SK-N-SH (cell line): ENCODE measurements around the gene SEBOX. TPM values are rescaled to one million over a fixed set of nuclear protein-coding genes. Genes with fewer than 3 reads are reported as not detected.

Source experiments
- CTCF ChIA-PET: fragments of 300-600, 350-600 bp; formaldehyde crosslinking; extraction: SDS; loops from one replicate; lab custom pipeline; 2021; lab: Yijun Ruan, JAX
- POLR2A ChIA-PET: fragments of 350-600 bp; sonication (Branson Sonifier 250); formaldehyde crosslinking; extraction: SDS; loops from one replicate; lab custom pipeline; 2020; ENCODE audit warnings: antibody characterized with exemption, inconsistent platforms; lab: Yijun Ruan, JAX
- DNase-seq: peaks from one replicate; pipeline ENCODE4 v3.0.0; 2012
- H2AFZ ChIP-seq: fragments of 200-600 bp; sonication (generic); 2 replicates; pipeline ENCODE4 v1.8.1; 2016; ENCODE audit warnings: antibody characterized with exemption, mild to moderate bottlenecking, low read depth
- H3F3A ChIP-seq: fragments of 200-600 bp; sonication (generic); replicated peaks from 2 replicates; pipeline ENCODE3; 2016; ENCODE audit warnings: antibody characterized with exemption, mild to moderate bottlenecking; ENCODE audit not compliant: insufficient read depth
- H3K27ac ChIP-seq, 2 experiments: fragments of 200-500 bp in 1 of 2; fragments of 200-600 bp in 1 of 2; sonication (Bioruptor generic) in 1 of 2; sonication (generic), shearing (Covaris generic) in 1 of 2; 2 replicates each; pipeline versions ENCODE4 v1.5.1 to v1.6.1; 2014 to 2016; ENCODE audit warnings: low read depth in 2 of 2, inconsistent platforms in 1 of 2, low read length in 1 of 2, mild to moderate bottlenecking in 1 of 2, mixed read lengths in 1 of 2
- H3K27me3 ChIP-seq: fragments of 200-600 bp; sonication (generic), shearing (Covaris generic); 2 replicates; pipeline ENCODE4 v1.6.1; 2016; ENCODE audit warnings: mixed run types; ENCODE audit not compliant: insufficient read depth
- H3K36me3 ChIP-seq, 2 experiments: fragments of 200-500 bp in 1 of 2; fragments of 200-600 bp in 1 of 2; sonication (Bioruptor generic) in 1 of 2; sonication (generic) in 1 of 2; replicated peaks in 1 of 2; 2 replicates each; pipeline versions ENCODE3 to v1.5.1; 2014 to 2016; ENCODE audit warnings: low read length in 1 of 2, mild to moderate bottlenecking in 1 of 2; ENCODE audit not compliant: insufficient read depth in 2 of 2, control insufficient read depth in 1 of 2
- H3K4me1 ChIP-seq, 2 experiments: fragments of 200-500 bp in 1 of 2; fragments of 200-600 bp in 1 of 2; sonication (Bioruptor generic) in 1 of 2; sonication (generic), shearing (Covaris generic) in 1 of 2; 2 replicates each; pipeline versions ENCODE4 v1.5.1 to v1.6.1; 2014 to 2016; ENCODE audit warnings: low read depth in 1 of 2, low read length in 1 of 2, mixed run types in 1 of 2; ENCODE audit not compliant: insufficient read depth in 2 of 2, control insufficient read depth in 1 of 2
- H3K4me2 ChIP-seq: fragments of 200-600 bp; sonication (generic), shearing (Covaris generic); 2 replicates; pipeline ENCODE4 v1.6.1; 2017; ENCODE audit warnings: mixed run types
- H3K4me3 ChIP-seq, 2 experiments: fragments of 200-500 bp in 1 of 2; fragments of 200-600 bp in 1 of 2; sonication (Bioruptor generic) in 1 of 2; sonication (generic), shearing (Covaris generic) in 1 of 2; 2 replicates each; pipeline versions ENCODE4 v1.5.1 to v1.8.1; 2014 to 2016; ENCODE audit warnings: low read depth in 2 of 2, inconsistent platforms in 1 of 2, low read length in 1 of 2, mild to moderate bottlenecking in 1 of 2, mixed read lengths in 1 of 2, moderate library complexity in 1 of 2
- H3K79me2 ChIP-seq: fragments of 200-600 bp; sonication (generic); 2 replicates; pipeline ENCODE4 v1.8.1; 2017; ENCODE audit warnings: mild to moderate bottlenecking; ENCODE audit not compliant: insufficient read depth
- H3K9ac ChIP-seq: fragments of 200-600 bp; sonication (generic); 2 replicates; pipeline ENCODE4 v1.6.1; 2017; ENCODE audit warnings: mixed run types
- H3K9me2 ChIP-seq: fragments of 200-600 bp; sonication (generic); 2 replicates; pipeline ENCODE4 v1.6.1; 2017; ENCODE audit warnings: mixed run types
- H3K9me3 ChIP-seq: fragments of 200-600 bp; sonication (generic); 2 replicates; pipeline ENCODE4 v1.6.1; 2017; ENCODE audit warnings: mixed run types, mild to moderate bottlenecking, moderate library complexity
- H4K20me1 ChIP-seq: fragments of 200-600 bp; sonication (generic); 2 replicates; pipeline ENCODE4 v1.6.1; 2017; ENCODE audit warnings: mild to moderate bottlenecking, mixed run types; ENCODE audit not compliant: insufficient read depth
- ELF1 ChIP-seq: IDR thresholded peaks from 2 replicates; pipeline ENCODE4 v1.4.0; 2012
- EP300 ChIP-seq, 2 experiments: IDR thresholded peaks; 2 replicates each; pipeline versions ENCODE4 v1.4.0 to v1.6.1; 2012; ENCODE audit warnings: borderline replicate concordance in 1 of 2, low read depth in 1 of 2, low read length in 1 of 2
- EZH2phosphoT487 ChIP-seq: fragments of 200-600 bp; sonication (generic); IDR thresholded peaks from 2 replicates; pipeline ENCODE4 v1.6.1; 2017; ENCODE audit warnings: low read depth, mixed run types, mild to moderate bottlenecking, antibody characterized with exemption, moderate library complexity, borderline replicate concordance
- FOSL2 ChIP-seq: IDR thresholded peaks from 2 replicates; pipeline ENCODE4 v1.4.0; 2012; ENCODE audit warnings: low read depth, mild to moderate bottlenecking, moderate library complexity, borderline replicate concordance
- FOXJ3 ChIP-seq: sonication (generic); formaldehyde crosslinking; IDR thresholded peaks from 2 replicates; pipeline ENCODE4 v1.5.1; 2020; ENCODE audit warnings: mild to moderate bottlenecking, missing genetic modification reagents
- GATA2 ChIP-seq: sonication (generic); formaldehyde crosslinking; IDR thresholded peaks from 2 replicates; pipeline ENCODE4 v1.5.0; 2020; ENCODE audit warnings: mild to moderate bottlenecking, missing genetic modification reagents
- JUND ChIP-seq: IDR thresholded peaks from 2 replicates; pipeline ENCODE4 v1.4.0; 2012
- MXI1 ChIP-seq: IDR thresholded peaks from 2 replicates; pipeline ENCODE4 v1.6.1; 2012; ENCODE audit warnings: mild to moderate bottlenecking, low read depth, low read length, improper control_type of control experiment
- NRF1 ChIP-seq: IDR thresholded peaks from 2 replicates; pipeline ENCODE4 v1.6.1; 2012; ENCODE audit warnings: low read depth, mild to moderate bottlenecking, low read length
- POLR2AphosphoS5 ChIP-seq: IDR thresholded peaks from 2 replicates; pipeline ENCODE4 v1.6.1; 2012; ENCODE audit warnings: low read depth, low read length
- RCOR1 ChIP-seq: fragments of 150-350 bp; IDR thresholded peaks from 2 replicates; pipeline ENCODE4 v1.6.1; 2017; ENCODE audit warnings: antibody characterized with exemption, low read length
- RXRA ChIP-seq: IDR thresholded peaks from 2 replicates; pipeline ENCODE4 v1.4.0; 2012; ENCODE audit warnings: low read depth, mild to moderate bottlenecking, borderline replicate concordance
- SIN3A ChIP-seq: IDR thresholded peaks from 2 replicates; pipeline ENCODE4 v1.6.1; 2012; ENCODE audit warnings: low read depth, mild to moderate bottlenecking, low read length, moderate library complexity, borderline replicate concordance
- TCF12 ChIP-seq: IDR thresholded peaks from 2 replicates; pipeline ENCODE4 v1.4.0; 2012
- YY1 ChIP-seq: IDR thresholded peaks from 2 replicates; pipeline ENCODE4 v1.4.0; 2012; ENCODE audit warnings: low read depth, mild to moderate bottlenecking
- WGBS: methylation state at CpG from one replicate; pipeline ENCODE4 v1.1.6; 2017; ENCODE audit warnings: low lambda C conversion rate; 5-methylcytosine and 5-hydroxymethylcytosine counted together
- polyA plus RNA-seq, 3 experiments: library from polyadenylated mRNA; depleted of rRNA; stranded (reverse); fragments of >200 nt; gene quantifications; 2 replicates each; pipeline ENCODE4 v1.2.3, GENCODE V29; 2012
- TF ChIP-seq, protein P1 (sequence below): fragments of 150-350 bp; IDR thresholded peaks from 2 replicates; pipeline ENCODE4 v1.6.1; 2017; ENCODE audit warnings: antibody characterized with exemption, low read length, low read depth, borderline replicate concordance
- TF ChIP-seq, protein P2 (sequence below): fragments of 150-350 bp; IDR thresholded peaks from 2 replicates; pipeline ENCODE4 v1.6.1; 2016; ENCODE audit warnings: mild to moderate bottlenecking, low read depth, low read length
- TF ChIP-seq, protein P3 (sequence below): IDR thresholded peaks from 2 replicates; pipeline ENCODE4 v1.4.0; 2012; ENCODE audit warnings: low read depth, borderline replicate concordance
- TF ChIP-seq, protein P4 (sequence below): IDR thresholded peaks from 2 replicates; pipeline ENCODE4 v1.4.0; 2012; ENCODE audit warnings: low read depth

Gene SEBOX
- polyA plus RNA-seq, 1 of the 3 experiments (the other 2 are of a cell fraction) = not detected

DNA sequence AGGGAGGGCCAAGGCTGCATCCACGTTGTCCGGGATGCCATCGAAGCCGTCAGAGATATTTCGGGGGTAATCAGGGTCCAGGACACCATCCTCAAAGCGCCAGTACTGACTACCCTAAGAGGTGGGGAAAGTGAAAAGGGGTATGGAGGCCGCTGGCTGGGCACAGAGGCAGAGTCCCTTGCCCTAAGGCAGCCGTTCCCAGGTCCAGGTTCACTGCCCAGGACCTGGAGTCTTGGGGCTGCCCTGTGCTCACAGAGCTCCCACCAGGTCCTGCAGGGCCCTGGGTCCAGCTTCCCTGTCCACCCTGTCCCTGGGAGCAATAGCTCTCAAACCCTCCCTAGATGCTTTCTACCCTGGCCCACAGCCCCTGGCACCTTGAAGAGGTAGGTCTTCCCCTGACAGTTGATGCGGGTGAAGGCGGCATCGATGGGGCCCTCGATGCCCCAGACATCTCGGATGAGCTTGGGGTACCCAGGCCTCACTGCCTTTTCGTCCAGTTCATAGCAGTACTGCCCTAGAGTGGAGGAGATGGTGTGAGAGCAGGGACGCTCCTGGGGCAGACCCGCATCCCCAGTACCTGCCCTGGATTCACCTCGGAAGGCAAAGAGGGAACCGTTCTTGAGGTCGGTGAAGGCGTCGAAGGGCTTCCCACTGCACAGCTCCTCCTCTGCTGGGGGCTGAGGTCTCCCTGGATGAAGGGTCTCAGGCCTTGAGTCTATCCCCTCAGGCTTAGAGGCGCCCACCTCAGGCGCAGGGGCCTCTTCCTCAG lies 4.1 kb upstream of the SEBOX start:
- Histone ChIP-seq H2AFZ (no peak overlapping the region), H3K4me2 (no peak overlapping the region), H3K4me3 (no peak overlapping the region), H3K27ac (no peak overlapping the region; a peak in 1 of 4 replicates), H3K4me1 (peaks cover 15 to 28% of the 10 kb centered on the region in 2 experiments), H3K9me2 (no peaks in the 10 kb centered on the region), H3K36me3 (peaks cover 0 to 6% of the 10 kb centered on the region in 2 experiments), H4K20me1 (peaks cover 14% of the 10 kb centered on the region)
- DNase-seq = no peak
- POLR2A ChIA-PET = interaction anchor here (4.5 kb wide), 1 partner anchor 11 kb away, joined by 34 read pairs; the partner anchor contains the start of gene POLDIP2
- TF ChIP-seq, protein P1, sequence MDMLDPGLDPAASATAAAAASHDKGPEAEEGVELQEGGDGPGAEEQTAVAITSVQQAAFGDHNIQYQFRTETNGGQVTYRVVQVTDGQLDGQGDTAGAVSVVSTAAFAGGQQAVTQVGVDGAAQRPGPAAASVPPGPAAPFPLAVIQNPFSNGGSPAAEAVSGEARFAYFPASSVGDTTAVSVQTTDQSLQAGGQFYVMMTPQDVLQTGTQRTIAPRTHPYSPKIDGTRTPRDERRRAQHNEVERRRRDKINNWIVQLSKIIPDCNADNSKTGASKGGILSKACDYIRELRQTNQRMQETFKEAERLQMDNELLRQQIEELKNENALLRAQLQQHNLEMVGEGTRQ = no peak
- no peak for TF ChIP-seq FOSL2
- TF ChIP-seq RXRA = no peak
- TF ChIP-seq SIN3A = no peak
- TF ChIP-seq POLR2AphosphoS5 = no peak
- TF ChIP-seq, protein P2, sequence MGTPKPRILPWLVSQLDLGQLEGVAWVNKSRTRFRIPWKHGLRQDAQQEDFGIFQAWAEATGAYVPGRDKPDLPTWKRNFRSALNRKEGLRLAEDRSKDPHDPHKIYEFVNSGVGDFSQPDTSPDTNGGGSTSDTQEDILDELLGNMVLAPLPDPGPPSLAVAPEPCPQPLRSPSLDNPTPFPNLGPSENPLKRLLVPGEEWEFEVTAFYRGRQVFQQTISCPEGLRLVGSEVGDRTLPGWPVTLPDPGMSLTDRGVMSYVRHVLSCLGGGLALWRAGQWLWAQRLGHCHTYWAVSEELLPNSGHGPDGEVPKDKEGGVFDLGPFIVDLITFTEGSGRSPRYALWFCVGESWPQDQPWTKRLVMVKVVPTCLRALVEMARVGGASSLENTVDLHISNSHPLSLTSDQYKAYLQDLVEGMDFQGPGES = no peak
- TF ChIP-seq MXI1 = no peak
- no peak for TF ChIP-seq JUND
- TF ChIP-seq ELF1 = no peak
- no peak for TF ChIP-seq TCF12
- TF ChIP-seq FOXJ3 (CRISPR knock-in tag) = no peak
- TF ChIP-seq EZH2phosphoT487 = no peak
- no peak for TF ChIP-seq NRF1
- TF ChIP-seq, protein P3, sequence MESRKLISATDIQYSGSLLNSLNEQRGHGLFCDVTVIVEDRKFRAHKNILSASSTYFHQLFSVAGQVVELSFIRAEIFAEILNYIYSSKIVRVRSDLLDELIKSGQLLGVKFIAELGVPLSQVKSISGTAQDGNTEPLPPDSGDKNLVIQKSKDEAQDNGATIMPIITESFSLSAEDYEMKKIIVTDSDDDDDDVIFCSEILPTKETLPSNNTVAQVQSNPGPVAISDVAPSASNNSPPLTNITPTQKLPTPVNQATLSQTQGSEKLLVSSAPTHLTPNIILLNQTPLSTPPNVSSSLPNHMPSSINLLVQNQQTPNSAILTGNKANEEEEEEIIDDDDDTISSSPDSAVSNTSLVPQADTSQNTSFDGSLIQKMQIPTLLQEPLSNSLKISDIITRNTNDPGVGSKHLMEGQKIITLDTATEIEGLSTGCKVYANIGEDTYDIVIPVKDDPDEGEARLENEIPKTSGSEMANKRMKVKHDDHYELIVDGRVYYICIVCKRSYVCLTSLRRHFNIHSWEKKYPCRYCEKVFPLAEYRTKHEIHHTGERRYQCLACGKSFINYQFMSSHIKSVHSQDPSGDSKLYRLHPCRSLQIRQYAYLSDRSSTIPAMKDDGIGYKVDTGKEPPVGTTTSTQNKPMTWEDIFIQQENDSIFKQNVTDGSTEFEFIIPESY = no peak
- no peak for TF ChIP-seq YY1
- no peak for TF ChIP-seq RCOR1
- no peak for TF ChIP-seq GATA2
- TF ChIP-seq, protein P4, sequence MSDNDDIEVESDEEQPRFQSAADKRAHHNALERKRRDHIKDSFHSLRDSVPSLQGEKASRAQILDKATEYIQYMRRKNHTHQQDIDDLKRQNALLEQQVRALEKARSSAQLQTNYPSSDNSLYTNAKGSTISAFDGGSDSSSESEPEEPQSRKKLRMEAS = no peak
- no peak for TF ChIP-seq EP300 (IDR thresholded peaks at IDR 0.05; ENCODE audit: borderline replicate concordance in 1 of 2, low read depth in 1 of 2, low read length in 1 of 2)
- TF ChIP-seq, all 33 proteins: peak for 0
- Histone ChIP-seq H3K27me3 (no peaks in the 10 kb centered on the region), H3K9me3 (no peaks in the 10 kb centered on the region), H3K79me2 (peaks cover 17% of the 10 kb centered on the region), H3K9ac (no peak overlapping the region), H3F3A (peaks cover 18% of the 10 kb centered on the region)
- 95% methylated on average over 15 of the region's 23 CpGs for WGBS
- CTCF ChIA-PET = interaction anchor here (1.4 to 1.8 kb wide), 2 partner anchors 11 to 12 kb away, joined by 3 to 7 read pairs; partner anchors contain the start of gene POLDIP2
